Epidermal melanocyte (primary cell): ENCODE data around the gene TLL2.

Source experiments
- DNase-seq: peaks from one replicate; pipeline ENCODE4 v3.0.0; 2011; ENCODE audit warnings: low spot score; ENCODE audit not compliant: insufficient read length

The TLL2 gene

DNA sequence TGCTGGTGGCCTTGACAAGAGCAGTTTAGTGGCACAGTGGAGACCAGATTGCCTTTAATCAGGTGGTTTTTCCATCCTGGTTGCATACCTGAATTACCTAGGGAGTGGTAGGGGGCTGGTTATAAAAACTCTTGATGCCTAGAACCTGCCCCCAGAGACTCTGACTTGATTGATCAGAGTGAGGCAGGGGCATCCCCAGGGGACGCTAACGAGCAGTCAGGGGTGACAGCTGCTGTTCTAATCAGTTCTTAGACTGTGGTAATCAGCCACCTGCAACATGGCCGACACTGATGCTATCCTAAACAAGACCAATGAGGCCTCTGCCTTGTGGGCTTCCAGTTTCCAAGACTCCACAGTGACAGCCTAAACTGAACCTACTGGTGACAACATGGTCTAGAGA is 153.0 kb downstream of the TLL2 start:
- no peak for DNase-seq

DNA sequence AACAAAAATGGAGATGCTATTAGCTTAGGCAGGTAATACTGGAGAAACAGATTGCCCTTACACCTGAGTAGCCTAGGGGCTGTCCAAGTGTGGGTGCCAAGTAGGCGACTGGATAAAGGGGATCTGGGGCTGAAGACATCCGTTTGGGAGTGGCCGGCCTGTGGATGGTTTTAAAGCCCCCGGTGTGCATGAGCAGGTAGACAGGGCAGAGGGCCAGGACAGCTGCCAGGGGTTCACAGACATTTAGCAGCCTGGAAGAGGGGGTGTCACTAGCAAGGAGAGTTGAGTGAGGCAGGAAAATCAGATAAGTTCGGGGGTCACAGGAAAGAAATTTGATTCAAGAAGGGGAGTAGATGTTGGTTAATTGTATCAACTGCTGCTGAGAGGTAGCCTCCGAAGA is 153.4 kb downstream of the TLL2 start:
- no peak for DNase-seq

DNA sequence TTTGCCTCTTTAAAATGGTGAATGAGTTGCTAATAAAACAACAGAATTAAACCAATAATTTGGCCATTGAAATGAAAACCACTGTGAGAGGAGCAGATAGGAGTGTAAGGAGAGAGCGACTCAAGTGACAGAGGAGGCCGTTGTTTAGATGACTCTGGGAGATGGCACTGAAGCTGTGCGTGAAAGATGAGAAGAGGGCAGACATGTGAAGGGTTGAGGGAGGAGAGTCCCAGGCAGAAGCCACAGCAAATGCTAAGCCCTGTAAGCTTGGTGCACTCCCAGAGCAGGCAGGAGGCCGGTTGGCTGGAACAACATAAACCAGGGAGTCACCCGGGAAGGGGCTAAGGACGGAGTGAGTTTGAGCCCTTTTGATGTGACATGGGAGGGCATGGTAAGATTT is 154.1 kb downstream of the TLL2 start:
- no peak for DNase-seq

DNA sequence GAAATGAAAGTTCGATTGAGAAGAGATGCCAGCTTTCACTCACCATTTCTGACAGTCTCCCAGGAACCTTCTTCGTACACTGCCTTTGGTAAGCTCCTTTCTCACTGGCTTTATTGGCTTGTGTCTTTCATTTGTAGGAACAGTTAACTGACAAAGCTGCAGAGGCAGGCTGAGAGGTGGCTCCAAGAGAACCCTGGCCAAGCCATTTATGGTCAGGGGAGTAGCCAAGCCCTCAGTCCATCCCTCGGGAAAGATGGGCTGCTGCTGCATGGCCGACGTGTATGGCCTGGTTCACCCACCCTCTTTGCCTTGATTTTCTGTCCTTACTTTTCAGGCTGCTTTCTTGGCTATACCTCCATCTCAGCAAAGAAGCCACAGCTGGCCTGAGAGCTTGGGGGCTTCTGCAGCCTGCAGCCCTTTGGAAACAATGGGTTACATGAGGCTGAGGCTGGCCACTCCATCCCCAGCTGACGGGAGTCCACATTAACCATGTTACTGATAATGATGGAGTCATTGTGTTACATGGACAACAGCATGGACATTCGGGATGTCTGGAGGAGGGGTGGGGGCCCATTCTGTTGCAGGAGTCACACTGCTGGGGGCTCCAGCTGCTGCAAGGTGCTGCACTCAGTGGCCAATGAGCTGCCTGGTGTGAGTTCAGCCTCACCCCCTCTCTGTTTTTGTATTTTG is 154.7 kb downstream of the TLL2 start, which contains the start of gene OPALIN:
Gene OPALIN, minus strand, starts transcription at position 152 of the 690 bp plus-strand sequence. Its CDS starts 106 bp downstream, at position 46.
- no peak for DNase-seq

DNA sequence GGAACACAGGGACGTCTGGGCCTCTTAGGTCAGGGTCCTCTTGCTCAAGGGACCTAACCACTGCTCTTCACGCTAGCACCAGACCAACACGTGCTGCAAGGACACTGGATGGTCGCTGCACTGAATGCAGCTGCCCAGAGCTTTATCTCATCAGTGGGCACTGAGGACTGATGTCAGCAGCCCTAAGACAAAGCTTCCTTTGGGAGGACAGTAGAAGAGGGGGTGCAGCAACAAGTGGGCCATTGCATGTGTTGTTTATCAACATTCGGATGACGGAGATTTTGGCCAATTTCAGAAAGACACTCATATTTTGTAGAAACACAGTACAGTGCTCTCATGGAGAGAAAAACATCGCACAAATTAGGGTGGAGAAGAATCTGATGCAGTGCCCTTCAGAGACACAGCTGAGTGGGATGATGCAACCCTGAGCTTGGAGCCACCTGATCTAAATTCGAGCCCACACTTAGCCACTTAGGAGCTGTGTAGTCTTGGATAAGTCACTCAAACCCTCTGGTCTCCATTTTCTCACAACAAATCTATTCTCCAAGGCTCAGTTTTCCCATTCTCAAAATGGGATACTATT is 156.6 kb downstream of the TLL2 start:
- no peak for DNase-seq

DNA sequence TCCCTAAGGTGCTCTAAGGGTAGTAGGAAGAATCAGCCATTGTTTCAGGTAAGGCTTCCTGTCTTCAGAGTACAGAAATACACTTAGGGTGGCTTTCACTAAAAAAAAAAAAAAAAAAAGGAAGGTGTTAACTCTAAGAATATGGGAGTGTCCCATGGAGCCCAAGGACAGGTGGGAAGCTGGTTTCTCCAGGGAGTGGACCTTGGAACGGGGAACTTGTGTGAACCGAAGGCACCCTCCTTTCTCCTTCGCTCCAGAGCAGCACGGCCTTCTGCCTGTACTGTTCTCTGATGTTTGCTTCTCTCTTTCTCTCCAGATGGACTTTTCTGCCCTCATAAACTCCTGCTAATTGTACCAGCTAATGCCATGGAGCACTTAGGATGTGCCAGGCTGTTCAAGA is 161.1 kb downstream of the TLL2 start:
- DNase-seq: no peak

DNA sequence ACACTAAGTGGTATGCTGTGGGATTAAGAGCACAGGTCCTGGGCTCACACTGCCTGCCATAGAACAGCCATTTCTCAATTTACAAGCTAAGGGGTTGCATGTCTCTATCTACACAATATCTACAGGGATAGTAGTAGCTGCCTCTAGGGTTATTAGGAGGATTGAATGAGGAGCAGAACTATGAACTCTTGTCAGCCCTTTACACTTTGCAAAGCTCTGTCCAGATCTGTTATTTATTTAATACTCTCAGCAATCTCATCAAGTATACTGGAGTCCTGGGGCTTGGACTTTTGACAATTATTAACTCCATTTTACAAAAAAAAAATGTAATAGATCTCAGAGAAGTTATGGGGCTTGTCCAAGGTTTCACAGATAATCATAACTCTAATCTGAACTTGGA is 161.7 kb downstream of the TLL2 start:
- DNase-seq: no peak

DNA sequence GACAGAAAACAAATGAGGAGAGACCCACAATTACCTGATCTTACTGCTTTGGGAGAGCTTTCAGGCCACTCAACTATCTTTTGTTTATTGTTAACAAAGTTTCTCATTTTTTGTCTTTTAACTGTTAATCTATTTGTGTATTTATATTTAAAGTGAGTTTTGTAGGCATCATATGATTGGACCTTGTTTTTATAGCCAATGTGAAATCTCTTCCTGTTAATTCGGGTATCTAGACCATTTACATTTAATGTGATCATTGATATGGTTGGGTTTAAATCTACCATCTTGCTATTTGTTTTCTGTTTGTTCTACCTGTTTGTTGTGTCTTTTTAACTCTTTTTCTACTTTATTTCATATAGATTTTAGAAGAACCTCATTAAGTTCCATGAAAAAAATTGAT is 167.4 kb downstream of the TLL2 start:
- no peak for DNase-seq

DNA sequence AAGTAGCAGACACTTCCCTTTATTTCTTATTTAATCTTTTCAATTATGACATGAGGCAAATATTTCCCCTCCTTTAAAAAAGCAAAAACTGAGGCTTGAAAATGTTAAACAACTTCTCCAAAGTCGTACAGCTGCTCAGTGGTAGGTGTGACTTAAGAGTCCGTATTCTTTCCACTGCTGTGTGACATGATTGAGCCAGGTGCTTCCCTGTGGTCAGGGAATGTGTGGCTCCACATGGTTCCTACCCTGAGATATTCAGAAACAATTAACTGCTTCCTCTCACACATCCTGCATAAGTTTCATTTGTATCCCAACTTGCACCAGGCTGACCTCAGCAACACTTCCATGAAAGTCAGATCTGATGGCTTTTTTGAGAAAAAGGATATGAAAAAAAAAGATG is 168.5 kb downstream of the TLL2 start:
- DNase-seq: no peak

DNA sequence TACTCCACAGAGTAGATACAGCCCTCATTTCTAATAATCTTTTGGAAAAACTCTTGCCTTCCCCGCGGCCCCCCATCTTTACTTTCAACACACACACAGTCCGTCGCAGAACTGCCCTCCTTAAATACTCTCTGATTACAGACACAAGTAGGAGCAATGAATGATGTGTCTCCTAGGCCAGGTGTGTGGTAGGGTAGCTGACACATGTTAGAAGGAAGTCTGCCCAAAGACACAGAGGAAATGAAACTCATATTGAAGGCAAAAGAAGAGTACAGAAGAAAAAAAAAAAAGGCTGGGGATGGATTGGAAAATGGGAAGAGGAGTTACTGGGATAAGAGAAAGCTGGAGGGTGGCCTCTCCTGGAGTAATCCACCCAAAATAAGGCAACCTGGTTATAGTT is 169.5 kb downstream of the TLL2 start:
- DNase-seq: no peak

DNA sequence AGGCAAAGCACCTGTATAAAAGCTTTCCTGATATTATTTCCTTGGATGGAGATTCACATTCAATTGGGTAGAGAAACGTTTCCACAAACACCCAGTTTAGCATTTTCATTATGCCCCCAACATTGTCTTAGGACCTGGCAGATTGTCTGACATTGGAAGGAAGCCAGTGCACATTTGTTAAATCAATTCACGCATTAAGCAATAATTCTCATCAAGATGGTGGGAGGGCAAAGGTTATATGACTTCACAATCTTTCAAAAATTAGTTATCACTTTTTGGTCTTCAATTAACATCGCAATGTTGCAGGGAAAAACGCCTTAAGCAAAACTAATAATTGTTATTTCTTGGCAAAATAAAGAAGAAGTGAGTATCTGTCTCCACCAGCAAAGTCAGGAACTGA is 171.3 kb downstream of the TLL2 start:
- DNase-seq: no peak

DNA sequence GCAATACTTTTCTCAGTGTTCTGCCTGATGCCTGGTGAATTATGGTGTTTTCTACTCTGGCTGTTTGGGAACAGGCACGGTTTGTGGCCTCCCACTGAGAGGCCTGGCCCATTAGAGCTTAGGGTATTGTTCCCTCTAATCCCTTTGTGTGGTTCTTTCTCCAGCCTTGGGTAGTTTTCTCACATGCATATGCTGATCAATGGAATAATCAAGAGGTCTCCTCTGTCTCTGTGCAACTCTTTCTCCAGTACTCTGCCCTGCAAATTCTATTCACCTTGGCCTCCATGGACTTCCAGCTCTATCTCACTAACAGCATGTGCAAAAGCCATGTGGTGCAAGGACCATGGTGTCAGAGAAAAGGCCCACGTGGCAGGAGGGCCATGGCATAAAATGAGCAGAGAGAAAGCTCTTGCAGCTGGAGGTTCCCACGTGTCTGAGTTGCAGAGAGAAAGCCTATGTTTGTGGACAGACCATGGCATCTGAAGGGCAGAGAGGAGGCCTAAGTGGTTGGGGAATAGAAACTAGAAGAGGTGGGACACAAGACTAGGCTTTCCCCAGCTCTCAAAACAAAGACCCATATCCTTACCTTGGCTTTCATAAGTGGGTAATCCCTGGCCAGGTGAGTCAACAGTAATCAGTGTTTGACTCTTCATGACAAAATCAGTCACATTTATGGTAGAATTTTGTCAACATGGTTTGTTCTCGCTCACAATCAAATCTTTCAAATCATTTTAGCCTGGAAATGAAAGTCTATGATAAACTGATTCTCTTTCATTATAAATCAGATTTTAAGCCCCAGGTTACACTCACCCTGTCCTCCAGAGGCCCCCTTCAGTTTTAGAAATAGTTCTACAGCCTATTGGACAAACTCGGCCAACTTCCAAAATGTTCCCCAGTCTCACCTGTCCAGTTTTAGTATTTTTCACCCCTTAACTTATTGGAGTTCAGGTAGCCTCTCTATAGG is 172.2 kb downstream of the TLL2 start:
- DNase-seq: no peak

DNA sequence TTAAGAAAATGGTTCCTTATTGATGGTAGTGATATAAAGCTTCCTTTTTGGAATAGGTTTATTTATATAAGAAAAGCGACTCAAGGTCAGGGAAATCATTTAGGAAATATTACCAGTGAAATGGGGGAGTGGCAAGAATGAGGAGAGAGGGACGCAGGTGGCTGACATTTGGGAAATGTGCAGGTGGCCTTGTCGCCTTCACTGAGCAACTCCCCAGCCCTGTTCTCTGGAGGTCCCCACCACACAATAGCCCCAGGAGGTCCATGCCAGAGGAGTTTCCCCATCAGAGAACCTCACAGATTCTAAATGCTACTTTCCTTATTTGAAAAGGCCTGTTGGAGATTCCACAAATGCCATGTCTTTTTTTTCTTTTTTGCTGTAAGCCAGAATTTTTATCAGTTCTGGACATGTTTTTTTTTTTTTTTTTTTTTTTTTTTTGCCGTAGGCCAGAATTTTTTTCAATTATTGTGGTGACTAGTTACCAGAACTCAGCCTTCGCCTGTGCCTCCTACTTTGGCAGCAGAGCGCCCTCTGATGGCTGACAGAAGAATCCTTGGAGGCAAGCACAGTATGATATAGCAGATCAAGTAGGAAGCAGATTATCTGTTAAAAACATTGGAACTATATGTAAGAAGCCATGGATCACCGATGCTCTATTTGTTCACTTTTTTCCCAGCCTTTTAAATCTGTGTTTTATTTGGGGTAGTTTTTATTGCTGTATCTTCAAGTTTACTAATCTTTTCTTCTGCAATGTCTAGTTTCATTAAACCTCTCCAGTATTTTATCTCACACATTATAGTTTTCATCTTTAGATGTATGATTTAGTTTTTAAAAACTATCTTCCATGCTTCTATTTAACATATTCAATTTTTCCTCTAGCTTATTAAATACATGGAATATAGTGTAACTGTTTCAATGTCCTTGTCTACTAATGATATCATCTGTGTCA is 173.5 kb downstream of the TLL2 start:
- DNase-seq: no peak

DNA sequence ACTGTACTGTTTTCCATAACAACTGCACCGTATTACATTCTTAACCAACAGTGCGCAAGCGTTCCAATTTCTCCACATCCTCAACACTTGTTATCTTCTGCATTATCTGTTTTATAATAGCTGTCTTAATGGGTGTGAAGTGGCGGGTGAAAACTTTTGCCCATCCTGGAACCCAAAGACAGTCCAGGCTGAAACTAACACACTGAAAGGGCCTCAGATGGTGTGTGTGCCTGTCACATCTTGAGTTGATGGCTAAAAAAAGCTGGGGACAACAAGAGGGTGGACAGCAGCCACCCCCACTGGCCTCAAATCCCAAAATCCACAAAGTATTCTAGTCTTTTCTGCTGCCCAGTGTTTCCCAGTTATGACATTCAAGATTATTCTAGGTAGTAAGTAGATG is 174.3 kb downstream of the TLL2 start:
- no peak for DNase-seq

DNA sequence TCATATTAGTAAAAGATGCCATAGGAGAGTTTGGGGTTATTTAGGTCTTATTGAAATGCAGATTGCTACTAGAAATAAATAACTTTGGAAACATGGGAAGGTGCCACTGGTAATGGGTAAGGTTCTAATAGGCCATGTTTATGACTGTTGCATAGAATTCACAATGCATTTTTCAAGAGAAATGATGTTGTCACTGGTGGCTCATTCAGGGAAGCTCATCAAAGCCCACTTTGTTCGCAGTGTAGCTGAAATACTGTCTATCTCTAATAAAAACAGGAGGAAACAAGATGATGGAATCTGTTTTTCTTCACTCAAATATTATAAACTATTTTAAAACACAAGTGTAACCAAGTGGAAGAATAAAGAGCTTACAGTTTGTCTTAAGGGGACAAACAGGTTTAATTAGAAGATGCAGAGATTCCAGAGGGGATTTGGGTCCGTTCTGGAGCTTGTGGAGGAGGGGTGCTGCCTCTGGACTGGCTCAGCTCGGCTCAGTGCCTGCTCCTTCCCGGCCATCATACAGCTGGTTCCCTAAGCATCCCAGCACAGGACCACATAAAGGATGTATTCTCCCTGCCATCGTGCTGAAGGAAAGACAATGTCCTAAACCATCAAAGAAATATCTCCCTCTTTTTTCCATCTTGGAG is 175.3 kb downstream of the TLL2 start:
- no peak for DNase-seq

DNA sequence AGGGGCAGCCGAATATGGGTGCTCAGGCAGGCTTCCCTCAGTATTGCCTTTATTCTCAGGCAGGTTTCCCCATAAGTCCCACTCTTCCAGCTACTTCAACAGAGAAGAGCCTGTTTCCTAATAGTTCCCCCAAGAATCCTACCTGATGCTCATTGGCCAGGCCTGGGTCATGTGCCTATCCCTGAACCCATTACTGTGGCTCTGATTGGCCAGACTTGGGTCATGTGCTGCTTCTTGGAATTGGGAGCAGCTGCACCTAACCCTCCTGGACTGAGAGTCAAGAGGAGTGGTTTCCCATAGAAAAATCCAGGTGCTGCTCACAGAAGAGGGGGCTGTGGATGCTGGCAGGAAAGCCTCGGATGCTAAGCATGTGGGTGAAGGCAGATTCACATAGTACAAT is 176.6 kb downstream of the TLL2 start:
- no peak for DNase-seq

DNA sequence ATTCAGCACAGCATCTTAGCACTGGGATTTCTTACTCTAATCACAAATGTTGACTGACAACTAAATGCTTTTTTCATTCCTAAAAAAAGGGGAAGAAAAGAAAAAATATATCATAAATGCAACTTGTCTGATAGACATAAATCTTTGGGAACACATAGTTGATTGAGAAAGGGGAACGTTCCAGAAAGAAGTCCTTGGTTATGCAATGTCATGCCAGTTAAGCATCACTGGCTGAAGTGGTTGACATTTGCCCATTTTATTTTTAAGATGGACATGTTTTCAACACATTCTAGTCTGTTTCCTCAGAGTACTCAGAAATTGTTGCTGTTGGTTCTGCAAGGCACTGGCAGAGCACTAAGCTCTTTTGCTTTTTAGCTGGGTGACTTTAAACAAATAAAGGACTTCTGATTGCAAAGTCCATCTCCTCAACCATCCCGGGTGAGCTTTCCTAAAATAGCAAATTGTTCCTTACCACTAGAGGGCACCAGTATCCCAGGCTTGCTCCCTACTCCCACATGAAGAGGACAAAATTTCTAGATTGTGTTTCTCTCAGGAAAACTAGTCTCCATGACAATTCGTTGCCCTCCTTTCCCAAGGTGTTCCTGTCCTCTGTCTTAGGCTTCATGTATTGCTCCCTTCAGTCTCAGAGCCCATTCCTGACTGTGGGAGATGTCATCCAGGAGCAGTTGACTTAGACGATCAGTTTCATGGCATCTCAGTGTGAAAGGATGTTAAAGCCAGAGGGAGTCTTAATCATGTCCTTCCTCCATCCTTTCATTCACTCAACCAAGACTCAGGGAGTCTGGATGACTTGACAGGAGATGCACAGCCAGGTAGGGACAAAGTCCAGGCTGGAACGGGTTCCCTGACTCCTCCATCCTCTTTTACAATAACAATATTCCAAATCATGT is 178.9 kb downstream of the TLL2 start:
- peak; percentile 51 for DNase-seq

DNA sequence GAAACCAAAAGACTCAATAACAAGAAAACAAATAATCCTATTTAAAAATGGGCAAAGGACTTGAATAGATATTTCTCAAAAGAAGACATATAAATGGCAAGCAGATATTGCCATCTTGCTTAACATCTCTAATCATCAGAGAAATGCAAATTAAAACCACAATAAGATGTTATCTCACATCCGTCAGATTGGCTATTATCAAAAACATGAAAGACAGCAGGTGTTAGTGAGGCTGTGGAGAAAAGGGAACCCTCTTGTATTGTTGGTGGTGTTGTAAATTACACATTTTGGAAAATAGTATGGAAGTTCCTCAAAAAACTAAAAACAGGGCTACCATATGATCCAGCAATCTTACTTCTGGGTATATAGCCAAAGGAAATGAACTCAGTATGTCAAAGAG is 180.6 kb downstream of the TLL2 start:
- no peak for DNase-seq

DNA sequence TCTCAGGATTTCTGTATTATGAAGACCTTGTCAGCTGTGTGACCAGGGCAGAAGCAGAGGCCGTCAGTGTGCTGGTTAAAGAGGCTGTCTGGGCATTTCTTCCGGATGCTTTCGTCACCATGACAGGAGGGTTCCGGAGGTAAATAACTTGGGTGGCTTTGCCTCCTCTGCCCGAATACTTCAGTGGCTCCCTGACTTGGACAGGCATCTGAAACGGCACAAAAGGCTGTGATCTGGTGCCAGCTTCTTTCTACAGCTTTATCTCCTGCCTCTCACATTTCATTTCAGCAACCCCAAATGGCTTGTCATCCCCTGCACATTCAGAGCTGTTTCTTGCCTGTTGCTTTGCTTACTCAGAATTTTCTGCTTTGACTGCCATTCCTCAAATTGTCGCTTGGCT is 186.3 kb downstream of the TLL2 start:
- DNase-seq: no peak
